Inferior parietal cortex (tissue), 1 donor: Measurements from ENCODE around the gene CLCF1.
"Not testable (repeated sequence)": the region's sequence is repeated elsewhere in the genome, so short reads cannot be mapped to it uniquely, and the experiment has no call there.

Source experiments
- DNase-seq: peaks from one replicate; pipeline ENCODE4 v3.0.0-alpha.2; 2016; ENCODE audit errors: extremely low spot score

The CLCF1 gene

GRCh38 chr11:67408437-67409200 lies 35.2 kb upstream of the CLCF1 start:
- no peak for DNase-seq

- no peak for DNase-seq
Observed at GRCh38 chr11:67407688-67408163, 34.3 kb upstream of the CLCF1 start.

GRCh38 chr11:67406969-67407687 lies 33.7 kb upstream of the CLCF1 start:
- DNase-seq = no peak

- no peak for DNase-seq
Observed at GRCh38 chr11:67406420-67406968, 33.1 kb upstream of the CLCF1 start.

- DNase-seq = no peak
Observed at GRCh38 chr11:67405688-67406339, 32.4 kb upstream of the CLCF1 start.

- no peak for DNase-seq
Observed at GRCh38 chr11:67405196-67405567, 31.8 kb upstream of the CLCF1 start.

- no peak for DNase-seq
Observed at GRCh38 chr11:67404515-67405195, 31.3 kb upstream of the CLCF1 start.

- DNase-seq = not testable (repeated sequence)
Observed at GRCh38 chr11:67403085-67403484, 29.7 kb upstream of the CLCF1 start.

DNA sequence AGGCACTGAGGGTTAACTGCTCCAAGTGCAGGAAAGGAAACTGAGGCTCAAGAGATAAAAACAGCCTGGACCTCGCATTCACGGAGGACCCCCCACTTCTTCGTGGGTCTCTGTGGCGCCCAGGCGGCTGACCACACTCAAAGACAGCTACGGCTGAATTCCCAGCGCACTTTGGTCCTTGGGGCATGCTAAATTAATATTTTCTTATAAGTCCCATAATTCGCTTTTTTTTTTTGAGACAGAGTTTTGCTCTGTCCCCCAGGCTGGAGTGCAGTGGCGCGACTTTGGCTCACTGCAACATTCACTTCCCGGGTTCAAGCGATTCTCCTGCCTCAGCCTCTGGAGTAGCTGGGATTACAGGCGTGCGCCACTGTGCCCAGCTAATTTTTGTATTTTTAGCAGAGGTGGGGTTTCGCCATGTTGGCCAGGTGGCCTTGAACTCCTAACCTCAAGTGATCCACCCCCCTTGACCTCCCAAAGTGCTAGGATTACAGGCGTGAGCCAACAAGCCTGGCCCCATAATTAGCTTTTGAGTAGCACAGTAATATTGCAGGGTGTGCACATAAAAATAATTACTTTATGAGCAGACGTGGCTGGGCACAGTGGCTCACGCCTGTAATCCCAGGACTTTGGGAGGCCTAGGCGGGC lies 28.9 kb upstream of the CLCF1 start:
- not testable (repeated sequence) for DNase-seq

- DNase-seq = peak; percentile 82
Observed at GRCh38 chr11:67401495-67402191, 28.2 kb upstream of the CLCF1 start, which contains the start of gene PPP1CA. Gene PPP1CA (minus strand): TSS chr11:67401858. CDS start chr11:67401782, 76 bp downstream.

DNA sequence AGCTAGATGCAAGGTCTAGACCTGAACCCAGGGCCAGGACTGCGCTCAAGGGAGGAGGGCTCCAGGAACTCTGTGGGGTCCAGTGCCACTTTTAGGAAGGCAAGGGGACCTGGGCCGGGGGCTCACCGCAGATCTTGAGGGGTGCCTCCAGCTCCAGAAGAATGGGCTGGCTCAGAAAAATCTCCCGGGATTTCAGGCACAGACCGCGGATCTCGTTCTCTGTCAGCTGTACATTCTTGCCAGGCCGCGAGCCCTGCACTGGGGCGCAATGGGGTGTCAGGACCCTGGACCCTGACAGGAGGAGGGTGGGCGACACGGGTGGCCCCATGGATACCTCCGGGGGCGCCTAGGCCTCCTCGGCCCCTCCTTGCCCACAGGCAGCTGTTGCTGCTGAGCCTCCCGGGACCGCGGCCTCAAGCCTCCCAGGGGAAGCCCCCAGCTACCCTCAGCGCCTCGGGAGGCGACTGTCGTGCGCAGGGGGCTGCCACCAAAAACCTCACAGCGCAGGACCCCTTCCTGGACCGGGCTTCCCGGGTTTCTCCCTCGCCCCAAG lies 27.6 kb upstream of the CLCF1 start:
- no peak for DNase-seq

DNA sequence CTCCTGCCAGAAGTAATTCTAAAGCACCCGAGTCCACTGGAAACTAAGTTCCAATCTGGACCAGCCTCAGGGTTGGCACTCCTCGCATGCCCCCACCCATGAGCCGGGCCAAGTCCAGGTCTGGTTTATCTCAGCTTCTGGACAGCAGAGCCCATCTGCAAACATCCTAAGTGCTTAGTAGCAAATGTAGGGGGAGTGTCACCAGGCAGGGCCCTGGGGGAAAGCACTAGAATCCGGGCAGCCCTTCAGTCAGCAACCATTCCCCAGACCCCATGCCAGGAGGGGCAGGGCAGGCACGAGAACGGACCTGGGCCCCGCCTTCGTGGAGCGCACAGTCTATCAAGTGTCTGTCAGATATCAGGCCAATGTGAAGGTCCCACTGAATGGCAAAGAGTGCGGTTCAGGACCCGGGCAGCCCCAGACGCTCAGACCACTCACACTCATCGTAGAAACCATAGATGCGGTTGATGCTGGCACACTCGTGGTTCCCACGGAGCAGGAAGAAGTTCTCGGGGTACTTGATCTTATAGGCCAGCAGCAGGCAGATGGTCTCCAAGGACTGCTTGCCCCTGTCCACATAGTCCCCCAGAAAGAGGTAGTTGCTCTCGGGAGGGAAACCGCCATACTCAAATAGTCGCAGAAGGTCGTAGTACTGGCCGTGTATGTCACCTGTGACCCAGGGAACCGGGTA lies 27.0 kb upstream of the CLCF1 start:
- no peak for DNase-seq

- no peak for DNase-seq
Observed at GRCh38 chr11:67398661-67399563, 25.5 kb upstream of the CLCF1 start.

DNA sequence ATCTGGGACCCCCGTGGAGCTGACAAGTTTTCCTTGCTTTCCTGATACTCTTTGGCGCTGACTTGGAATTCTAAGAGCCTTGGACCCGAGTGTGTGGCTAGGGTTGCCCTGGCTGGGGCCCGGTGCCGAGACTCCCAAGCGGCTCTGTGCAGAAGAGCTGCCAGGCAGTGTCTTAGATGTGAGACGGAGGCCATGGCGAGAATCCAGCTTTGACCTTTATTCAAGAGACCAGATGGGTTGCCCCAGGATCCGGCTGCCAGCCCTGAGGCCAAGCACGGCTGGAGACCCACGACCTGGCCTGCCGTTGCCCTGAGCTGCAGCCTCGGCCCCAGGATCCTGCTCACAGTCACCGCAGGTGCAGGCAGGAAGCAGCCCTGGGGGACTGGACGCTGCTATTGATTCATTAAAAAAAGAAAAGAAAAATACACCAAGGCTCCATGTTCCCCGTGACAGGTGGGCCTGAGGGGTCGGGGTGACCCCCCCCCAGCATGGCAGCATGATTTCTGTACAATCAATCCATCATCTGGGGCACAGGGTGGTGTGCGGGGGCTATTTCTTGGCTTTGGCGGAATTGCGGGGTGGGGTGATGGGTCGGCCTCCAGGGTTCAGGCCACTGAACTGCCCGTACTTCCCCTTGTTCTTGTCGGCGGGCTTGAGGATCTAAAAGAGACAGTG lies 24.7 kb upstream of the CLCF1 start:
- no peak for DNase-seq

DNA sequence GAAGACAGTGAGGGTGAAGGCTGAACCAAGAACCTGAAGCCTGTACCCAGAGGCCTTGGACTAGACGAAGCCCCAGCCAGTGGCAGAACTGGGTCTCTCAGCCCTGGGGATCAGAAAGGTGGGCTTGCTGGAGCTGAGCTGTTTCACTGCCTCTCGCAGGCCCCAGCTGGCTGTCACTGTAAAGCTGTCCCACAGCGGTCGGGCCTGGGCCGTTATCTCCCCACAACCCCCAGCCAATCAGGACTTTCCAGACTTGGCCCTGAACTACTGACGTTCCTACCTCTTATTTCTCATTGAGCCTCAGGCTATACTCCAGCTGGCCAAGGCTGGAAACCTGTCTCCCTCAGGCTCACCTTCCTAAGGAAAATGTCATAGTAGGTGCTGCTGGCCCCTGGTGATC lies 24.1 kb upstream of the CLCF1 start:
- DNase-seq = no peak

GRCh38 chr11:67396587-67397389 lies 23.4 kb upstream of the CLCF1 start:
- DNase-seq = no peak

- no peak for DNase-seq
Observed at GRCh38 chr11:67396259-67396581, 22.8 kb upstream of the CLCF1 start.
